DND-41 (cell line): ENCODE measurements around the gene FPR2.

Experiments used
- EZH2 ChIP-seq: IDR thresholded peaks from 3 replicates; pipeline ENCODE4 v1.6.1; 2012; ENCODE audit warnings: borderline replicate concordance, low read depth, mild to moderate bottlenecking, moderate library complexity, low read length, inconsistent platforms; ENCODE audit not compliant: severe bottlenecking
- TF ChIP-seq, protein P1 (sequence below): IDR thresholded peaks from 2 replicates; pipeline ENCODE4 v1.5.1; 2012; ENCODE audit warnings: borderline replicate concordance, low read length, moderate library complexity, mild to moderate bottlenecking; ENCODE audit not compliant: poor library complexity, severe bottlenecking; ENCODE audit errors: extremely low read depth

GRCh38 chr19:51726049-51726448 lies 34.9 kb upstream of the FPR2 start:
- TF ChIP-seq, protein P1, sequence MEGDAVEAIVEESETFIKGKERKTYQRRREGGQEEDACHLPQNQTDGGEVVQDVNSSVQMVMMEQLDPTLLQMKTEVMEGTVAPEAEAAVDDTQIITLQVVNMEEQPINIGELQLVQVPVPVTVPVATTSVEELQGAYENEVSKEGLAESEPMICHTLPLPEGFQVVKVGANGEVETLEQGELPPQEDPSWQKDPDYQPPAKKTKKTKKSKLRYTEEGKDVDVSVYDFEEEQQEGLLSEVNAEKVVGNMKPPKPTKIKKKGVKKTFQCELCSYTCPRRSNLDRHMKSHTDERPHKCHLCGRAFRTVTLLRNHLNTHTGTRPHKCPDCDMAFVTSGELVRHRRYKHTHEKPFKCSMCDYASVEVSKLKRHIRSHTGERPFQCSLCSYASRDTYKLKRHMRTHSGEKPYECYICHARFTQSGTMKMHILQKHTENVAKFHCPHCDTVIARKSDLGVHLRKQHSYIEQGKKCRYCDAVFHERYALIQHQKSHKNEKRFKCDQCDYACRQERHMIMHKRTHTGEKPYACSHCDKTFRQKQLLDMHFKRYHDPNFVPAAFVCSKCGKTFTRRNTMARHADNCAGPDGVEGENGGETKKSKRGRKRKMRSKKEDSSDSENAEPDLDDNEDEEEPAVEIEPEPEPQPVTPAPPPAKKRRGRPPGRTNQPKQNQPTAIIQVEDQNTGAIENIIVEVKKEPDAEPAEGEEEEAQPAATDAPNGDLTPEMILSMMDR = no peak
- TF ChIP-seq EZH2 = no peak
